ENCODE data around the gene ZNF30.
"Not testable (repeated sequence)": the region's sequence is repeated elsewhere in the genome, so short reads cannot be mapped to it uniquely, and the experiment has no call there.

The ZNF30 gene

DNA sequence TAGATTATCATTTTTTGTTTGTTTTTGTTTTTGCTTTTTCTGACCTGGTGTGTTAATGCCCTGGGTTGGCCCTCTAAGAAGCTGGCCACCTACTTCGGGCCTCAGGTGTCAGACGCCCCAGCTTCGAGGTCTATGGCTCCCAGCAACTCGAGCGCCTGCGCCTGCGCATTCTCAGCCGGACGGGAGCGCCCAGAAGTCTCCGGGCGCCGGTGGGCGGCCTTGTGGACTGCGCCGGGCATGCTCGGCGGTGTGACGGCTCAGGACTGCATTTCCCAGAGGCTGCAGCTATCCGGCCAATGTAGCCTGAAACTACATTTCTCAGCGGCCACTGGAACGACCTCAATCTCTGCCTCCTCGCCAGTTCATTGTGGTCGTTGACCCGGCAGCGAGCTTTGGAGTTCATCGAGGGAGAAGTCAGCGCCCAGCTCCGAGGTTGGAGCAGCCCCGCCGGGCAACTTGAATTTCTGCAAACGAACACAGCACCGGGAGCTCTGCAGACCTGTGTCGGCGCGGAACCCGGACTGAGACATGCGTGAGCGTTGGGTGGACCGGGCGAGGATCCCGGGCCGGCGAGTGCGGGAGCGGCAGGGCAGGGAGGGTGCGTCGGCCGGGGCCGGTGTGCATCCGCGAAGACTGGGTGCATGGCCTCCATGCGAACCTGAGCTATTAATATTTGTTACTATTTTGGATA is at the start of gene ZNF30:
Gene ZNF30 (plus strand): TSS at position 219 of the 691 bp plus-strand sequence. CDS start 3,045 bp downstream, outside the sequence.
- DNase-seq (ENCODE audit: low spot score) = peak; percentile 97

DNA sequence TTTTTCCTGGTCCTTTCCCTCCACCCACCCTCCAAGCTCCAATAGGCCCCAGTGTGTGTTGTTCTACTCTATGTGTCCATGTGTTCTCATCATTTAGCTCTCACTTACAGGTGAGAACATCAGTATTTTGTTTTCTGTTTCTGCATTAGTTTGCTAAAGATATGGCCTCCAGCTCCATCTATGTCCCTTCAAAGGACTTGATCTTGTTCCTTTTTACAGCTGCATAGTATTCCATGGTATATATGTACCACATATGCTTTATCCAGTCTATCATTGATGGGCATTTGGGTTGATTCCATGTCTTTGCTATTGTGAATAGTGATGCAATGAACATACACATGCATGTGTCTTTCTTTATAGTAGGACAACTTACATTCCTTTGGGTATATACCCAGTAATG is 47.1 kb upstream of the ZNF30 start:
- DNase-seq (ENCODE audit: low spot score) = no peak

DNA sequence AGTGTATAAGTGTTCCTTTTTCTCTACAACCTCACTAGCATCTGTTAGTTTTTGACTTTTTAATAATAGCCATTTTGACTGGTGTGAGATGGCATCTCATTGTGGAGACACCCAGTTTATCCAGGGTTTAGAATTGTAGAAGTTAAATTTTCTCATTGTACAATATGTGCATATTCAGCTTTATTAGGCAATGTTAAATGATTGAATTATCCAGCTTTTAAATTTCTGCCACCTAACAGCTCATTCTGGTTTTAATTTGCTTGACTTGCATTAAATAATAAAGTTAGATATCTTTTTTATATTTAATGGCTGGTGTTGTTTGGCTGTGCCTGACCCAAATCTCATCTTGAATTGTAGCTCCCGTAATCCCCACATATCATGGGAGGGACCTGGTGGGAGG is 46.7 kb upstream of the ZNF30 start:
- no peak for DNase-seq (ENCODE audit: low spot score)

DNA sequence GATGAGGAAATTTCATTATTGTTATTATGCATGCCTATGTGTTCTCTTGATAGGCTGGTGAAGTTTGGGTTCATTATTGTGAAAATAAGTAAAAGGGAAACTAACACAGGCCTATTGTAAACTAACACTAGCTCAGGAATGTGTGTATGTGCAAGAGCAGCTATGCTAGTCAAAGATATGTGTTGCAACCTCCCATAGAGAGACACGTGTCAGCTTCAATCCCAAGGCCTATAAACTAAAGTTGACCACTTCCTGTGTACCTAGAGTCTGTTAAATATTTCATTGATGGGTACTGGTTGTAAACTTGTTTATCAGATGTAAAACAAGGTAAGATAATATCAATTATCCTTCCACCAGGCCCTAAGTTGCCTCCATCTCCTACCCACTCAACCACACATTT is 44.7 kb upstream of the ZNF30 start:
- no peak for DNase-seq (ENCODE audit: low spot score)

DNA sequence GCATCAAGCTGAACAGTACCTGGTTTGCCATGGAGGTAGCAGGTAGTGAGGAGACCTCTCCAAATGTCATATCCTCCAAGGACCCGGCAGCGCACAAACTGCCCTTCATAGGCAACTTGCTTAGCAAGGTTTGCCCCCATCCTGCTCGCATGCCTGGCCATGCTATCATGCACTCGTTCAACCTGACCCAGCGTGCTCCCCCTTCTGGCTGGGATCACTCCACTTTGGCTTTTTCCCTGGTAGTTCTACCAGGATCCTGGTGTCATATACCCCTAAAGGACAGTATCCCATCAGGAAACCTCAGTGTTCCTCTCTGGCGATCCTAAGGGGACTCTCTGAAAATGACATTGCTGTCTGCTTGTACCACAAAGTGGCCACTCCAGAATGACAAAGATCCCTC is 38.6 kb upstream of the ZNF30 start:
- DNase-seq (ENCODE audit: low spot score) = no peak

DNA sequence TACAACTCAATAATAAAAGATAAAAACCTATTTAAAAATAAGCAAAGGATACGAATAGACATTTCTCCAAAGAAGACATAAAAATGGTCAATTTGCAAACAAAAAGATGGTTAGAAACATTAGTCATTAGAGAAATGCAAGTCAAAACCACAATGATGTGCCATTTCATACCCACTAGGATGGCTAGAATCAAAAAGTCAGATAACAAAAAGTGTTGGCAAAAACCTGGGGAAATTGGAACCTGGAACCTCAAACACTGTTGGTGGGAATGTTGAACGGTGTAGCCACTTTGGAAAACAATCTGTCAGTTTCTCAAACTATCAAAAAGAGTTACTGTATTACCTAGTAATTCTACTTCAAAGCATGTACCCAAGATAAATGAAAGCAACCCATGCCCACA is 26.5 kb upstream of the ZNF30 start:
- DNase-seq (ENCODE audit: low spot score) = no peak

DNA sequence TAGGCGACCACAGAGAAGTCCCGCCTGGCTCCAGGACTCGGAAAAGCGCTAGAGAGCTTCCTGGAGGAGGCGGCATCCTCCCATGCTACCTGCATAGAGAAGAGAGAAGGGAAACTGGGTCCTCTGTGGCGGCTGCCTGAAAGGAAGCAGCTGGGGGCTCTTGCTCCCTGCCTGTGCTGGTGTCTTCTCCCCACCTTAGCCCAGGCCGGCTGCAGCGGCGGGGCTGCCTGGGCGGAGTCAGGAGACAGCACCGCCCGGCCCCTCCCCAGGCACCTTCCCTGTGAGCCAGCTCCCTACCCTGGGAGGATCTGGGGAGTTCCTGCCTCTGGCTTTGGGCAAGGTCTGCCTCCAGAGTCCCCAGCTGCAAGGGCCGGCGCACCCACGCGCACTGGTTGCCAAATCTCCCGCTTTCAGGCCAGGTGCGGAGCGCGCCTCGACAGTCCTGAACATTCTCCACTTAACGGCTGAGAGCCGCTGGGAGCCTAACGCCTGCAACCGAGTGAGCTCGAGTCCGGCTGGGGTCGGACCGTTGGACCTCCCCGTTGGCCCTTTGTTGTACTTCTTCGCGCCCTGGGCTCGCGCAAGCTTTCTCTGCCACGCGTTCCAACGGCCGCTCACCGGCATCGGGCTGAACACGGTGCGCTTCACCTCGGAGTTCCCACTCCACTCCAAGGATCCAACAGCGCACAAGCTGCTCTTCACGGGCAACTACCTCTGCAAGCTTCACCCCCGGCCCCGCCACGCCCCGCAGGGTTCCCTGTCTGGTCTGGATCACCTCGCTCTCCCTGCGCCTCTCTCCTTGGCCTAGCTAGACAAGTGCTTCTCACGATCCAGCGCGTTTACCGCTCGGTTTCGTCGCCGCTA is 21.8 kb upstream of the ZNF30 start:
- no peak for DNase-seq (ENCODE audit: low spot score)

DNA sequence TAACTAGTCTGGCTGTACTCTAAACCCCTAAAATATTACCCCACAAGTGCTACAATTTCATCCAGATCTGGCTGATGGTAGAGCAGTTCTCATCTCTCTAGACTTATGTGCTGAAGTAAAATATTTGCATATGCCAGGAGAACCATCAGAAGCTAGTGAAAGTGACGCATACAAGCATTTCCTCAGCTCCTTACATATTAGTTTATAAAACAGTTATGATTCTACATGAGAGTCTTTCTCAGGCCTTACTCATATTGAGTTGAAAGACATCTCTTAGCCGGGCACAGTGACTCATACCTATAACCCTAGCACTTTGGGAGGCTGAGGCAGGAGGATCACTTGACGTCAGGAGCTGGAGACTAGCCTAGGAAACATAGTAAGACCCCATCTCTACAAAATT is 15.9 kb upstream of the ZNF30 start:
- DNase-seq (ENCODE audit: low spot score) = no peak

DNA sequence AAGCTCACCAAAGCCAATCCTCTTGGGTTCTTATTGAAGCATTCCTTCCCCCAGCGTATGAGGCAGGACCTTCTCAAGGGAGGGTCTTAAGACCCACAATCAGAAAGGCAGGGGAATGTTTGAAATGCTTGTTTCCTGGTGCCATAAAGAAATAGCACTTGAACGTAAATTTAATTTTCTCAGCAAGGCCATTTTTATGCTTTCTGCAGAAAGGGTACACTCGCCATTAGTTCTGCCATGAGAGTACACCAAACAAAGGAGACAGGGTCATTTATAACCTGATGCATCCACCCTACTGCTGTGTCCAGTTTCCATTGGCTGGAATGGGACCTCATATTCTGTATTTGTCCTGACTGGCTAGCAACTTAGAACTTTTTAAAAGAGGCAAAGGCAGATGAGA is 9.6 kb upstream of the ZNF30 start:
- not testable (repeated sequence) for DNase-seq (ENCODE audit: low spot score)

DNA sequence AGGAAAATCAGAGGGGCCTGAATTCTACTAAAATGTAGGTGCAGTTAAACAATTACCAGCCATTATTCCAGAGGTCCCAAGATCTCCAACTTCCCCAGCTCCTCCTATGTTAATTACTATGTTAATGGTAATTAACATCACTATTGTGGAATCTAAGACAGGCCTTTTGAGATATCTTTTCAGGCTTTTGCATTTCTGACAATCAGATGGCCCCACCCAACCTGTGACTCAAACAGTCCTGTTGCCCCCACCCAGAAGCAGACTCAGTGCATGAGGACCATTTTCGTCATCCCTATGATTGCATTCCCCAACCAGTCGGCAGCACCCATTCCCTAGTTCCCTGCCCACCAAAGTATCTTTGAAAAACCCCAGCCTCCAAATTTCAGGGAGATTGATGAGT is 8.5 kb upstream of the ZNF30 start:
- no peak for DNase-seq (ENCODE audit: low spot score)

DNA sequence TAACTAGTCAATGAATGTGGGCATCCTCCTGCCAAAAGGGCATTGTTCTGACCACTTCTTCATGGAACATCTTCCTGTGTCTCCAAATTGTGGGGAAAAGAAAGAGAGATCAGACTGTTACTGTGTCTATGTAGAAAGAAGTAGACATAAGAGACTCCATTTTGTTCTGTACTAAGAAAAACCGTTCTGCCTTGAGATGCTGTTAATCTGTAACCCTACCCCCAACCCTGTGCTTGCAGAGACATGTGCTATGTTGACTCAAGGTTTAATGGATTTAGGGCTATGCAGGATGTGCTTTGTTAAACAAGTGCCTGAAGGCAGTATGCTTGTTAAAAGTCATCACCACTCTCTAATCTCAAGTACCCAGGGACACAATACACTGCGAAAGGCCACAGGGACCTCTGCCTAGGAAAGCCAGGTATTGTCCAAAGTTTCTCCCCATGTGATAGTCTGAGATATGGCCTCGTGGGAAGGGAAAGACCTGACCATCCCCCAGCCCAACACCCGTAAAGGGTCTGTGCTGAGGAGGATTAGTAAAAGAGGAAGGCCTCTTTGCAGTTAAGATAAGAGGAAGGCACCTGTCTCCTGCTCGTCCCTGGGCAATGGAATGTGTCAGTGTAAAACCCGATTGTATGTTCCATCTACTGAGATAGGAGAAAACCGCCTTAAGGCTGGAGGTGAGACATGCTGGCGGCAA is 6.5 kb upstream of the ZNF30 start:
- DNase-seq (ENCODE audit: low spot score) = not testable (repeated sequence)

DNA sequence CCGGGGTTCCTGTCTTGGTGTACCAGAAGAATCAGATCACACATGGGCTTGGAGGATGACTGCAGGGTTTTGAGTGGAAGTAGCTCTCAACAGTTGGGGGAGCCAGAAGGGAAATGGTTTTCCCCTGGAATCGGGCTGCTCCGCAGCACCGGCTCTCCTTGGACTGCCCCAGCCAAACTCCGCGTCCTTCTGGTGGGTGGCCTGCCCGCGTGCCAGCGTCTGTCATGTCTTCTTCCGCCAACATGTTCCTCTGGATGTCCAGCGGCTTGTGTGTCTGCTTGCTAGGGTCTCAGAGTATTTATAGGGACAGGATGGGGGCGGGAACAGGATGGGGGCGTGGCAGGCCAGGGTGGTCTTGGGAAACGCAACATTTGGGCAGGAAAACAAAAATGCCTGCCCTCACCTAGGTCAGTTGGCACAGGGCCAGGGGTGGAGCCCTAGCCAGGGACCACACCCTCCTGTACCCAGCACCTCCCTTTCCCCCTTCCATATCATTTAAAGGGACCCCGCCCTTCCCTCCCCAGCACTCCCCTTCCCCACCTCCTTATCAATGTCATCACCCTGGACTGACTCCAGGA is 1.3 kb upstream of the ZNF30 start:
- no peak for DNase-seq (ENCODE audit: low spot score)

DNA sequence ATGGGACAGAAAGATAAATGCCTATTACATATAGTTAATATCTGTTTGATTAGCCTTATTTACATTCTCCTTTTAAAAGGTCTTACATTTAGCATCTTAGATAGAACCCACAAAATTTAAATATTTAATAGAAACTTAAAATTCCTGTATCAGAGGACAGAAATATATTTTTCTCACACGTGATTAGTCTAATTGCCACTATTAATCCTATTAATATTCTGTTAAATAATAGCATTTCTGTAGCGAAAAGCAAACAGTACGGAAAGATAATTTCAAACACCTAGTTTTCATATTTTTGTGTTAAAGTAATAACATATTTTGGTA is 380 bp upstream of the ZNF30 start:
- no peak for DNase-seq (ENCODE audit: low spot score)

DNA sequence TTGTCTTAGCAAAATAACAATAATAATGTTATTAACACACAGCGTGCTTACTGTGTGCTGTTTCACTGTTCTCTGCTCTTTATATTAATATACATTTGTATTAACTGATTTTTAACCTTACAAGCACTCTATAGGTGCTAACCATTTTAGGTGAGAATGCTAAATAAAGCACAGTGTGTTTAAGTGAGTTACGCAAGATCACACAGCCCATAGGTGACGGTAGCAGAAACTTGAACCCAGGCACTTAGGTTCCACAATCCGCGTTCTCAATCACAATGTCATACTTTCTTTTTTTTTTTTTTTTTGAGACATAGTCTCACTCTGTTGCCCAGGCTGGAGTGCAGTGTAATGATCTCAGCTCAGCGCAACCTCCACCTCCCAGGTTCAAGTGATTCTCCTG is 5.8 kb downstream of the ZNF30 start:
- DNase-seq (ENCODE audit: low spot score) = no peak

DNA sequence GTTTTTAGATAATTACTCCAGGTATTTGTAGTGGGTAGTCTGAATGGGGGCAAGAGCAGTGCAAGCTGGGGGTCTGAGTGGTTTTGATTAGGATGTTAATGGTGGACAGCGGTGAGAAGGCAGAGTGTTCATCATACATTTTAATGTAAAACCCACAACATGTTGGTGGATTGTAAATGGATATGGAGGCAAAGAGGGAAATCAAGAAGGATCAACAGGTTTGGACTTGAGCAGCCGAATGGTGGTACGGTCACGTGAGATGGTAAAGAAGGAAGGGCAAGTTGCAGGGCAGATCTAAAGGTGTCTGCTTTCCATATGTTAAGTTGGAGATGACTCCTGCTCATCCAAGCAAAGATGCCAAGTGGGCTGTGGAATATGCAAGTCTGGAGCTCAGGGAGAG is 9.5 kb downstream of the ZNF30 start:
- no peak for DNase-seq (ENCODE audit: low spot score)

DNA sequence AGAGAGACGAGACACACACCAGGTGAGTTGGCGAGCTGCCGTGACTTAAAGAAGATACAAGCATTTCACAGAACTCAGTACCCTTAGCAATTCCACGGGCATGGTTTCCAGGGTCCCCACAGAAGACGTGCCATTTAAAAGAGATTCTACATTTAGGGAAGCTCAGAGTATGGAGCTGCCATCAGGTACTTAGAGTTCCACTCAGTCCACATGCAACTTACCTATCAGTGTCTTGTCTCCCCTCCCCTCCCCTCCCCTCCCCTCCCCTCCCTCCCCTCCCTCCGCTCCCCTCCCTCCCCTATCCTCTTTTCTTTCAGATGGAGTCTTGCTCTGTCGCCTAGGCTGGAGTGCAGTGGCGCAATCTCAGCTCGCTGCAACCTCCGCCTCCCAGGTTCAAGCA is 12.2 kb downstream of the ZNF30 start:
- DNase-seq (ENCODE audit: low spot score) = no peak

DNA sequence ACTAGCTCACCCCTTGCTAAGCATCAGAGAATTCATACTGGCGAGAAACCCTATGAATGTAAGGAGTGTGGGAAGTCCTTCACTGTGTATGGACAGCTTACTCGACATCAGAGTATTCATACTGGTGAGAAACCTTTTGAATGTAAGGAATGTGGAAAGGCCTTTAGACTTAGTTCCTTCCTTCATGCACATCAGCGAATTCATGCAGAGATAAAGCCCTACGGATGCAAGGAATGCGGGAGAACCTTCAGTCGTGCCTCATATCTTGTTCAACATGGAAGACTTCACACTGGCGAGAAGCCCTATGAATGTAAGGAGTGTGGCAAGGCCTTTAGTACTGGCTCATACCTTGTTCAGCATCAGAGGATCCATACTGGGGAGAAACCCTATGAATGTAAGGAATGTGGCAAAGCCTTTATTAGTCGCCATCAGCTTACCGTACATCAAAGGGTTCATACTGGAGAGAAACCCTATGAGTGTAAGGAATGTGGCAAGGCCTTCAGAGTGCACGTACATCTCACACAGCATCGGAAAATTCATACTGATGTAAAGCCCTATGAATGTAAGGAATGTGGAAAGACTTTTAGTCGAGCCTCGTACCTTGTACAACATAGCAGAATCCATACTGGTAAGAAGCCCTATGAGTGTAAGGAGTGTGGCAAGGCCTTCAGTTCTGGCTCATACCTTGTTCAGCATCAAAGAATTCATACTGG is 17.3 kb downstream of the ZNF30 start:
- DNase-seq (ENCODE audit: low spot score) = no peak

DNA sequence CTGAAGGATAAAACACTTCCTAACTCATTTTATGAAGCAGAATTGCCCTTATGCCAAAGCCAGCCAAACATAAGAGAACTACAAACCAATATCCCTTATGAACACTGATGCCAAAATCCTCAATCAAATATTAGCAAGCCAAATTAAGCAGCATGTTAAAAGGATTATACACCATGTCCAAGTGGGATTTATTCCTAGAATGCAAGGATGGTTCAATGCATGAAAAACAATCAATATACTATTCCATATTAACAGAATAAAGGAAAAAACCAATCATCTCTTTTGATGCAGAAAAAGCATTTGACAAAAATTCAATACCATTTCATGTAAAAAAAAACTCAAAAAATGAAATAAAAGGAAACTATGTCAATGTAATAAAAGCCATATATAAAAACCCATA is 26.4 kb downstream of the ZNF30 start:
- no peak for DNase-seq (ENCODE audit: low spot score)

DNA sequence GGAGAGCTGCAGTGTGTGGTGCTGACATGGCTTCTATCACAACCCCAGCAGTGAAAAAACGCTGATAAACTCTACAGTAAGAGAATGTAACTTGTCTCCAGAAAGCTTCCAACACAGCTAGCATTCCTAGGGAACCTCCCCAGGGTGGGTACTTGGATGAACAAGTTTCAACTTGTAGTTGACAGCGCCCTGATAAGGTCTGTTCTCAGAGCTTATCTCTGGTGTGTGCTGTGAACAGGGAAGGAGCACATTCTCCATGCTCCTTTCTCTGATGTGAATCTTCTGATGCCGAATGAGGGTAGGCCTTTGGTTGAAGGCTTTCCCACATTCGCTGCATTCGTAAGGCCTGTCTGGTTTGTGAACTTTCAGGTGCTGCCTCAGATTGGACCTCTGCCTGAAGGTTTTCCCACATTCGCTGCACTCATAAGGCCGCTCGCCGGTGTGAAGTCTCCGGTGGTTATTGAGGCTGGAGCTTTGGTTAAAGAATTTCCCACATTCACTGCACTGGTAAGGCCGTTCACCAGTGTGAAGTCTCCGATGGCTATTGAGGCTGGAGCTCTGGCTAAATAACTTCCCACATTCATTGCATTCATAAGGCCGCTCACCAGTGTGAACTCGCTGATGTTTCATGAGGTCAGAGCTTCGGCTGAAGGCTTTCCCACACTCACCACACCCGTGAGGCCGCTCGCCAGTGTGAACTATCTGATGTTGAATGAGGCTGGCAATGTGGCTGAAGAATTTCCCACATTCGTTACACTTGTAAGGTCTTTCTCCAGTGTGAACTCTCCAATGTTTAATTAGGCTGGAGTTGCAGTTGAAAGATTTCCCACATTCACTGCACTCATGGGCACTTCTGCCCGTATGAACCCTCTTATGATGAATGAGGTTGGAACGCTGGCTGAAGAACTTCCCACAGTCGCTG is 31.4 kb downstream of the ZNF30 start:
- DNase-seq (ENCODE audit: low spot score) = no peak

DNA sequence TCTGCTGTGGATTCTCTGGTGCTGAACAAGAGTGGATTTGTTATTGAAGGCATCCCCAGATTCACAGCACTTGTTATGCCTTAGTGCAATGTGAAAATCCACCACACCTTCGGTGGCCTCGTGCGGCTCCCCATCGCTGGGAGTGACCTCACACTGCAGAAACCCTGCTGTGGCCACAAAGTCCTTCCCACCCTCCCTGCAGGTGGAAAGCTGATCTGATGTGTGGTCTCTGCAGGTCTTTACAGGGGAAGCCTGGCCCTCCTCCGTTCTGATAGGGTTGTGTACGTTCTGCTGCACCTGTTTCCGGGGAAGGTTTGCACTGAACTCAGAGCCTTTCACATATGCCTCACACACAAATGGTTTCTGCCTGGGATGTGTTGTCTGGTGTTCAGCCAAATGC is 32.3 kb downstream of the ZNF30 start:
- DNase-seq (ENCODE audit: low spot score) = no peak

Data from hepatic stellate cell (primary cell).